ENCODE measurements around the gene PPFIA3.
A peak's percentile ranks its signal among the peaks of the same experiment; 100 is the strongest.
"Not testable (repeated sequence)": the region's sequence is repeated elsewhere in the genome, so short reads cannot be mapped to it uniquely, and the experiment has no call there.

Gene PPFIA3

DNA sequence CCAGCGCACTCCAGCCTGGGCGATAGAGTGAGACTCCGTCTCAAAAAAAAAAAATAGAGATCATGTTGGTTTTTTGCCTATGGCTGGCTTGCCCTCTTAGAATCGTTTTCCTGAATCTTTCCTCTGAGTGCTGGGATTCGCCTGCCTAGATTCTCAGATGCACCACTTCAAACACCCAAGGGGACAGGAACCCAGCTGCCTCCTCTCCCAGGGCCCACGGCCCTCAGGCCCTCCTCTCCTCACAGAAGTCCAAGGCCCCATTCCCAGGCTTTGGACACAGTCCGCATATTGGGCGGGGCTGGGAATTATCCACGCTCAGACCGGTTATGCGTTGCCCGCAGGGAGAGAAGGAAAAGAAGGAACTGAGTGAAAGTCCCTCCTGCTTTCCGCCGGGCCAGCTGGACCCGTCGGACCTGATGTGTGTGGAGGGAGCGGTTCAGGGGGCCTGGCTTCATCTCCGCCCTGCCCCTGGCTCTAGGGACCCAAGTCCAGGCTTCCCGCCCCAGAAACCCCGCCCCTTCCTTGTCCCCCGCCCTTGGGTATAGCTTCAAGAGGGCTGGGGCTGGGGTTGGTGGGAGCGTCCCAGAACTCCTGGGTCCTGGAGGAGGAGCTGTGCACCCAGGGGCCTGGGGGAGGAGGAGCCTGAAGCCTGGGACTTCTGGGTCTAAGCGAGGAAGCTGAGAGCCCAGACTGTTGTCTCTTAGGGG is 5.8 kb downstream of the PPFIA3 start:
- DNase-seq, result no peak

DNA sequence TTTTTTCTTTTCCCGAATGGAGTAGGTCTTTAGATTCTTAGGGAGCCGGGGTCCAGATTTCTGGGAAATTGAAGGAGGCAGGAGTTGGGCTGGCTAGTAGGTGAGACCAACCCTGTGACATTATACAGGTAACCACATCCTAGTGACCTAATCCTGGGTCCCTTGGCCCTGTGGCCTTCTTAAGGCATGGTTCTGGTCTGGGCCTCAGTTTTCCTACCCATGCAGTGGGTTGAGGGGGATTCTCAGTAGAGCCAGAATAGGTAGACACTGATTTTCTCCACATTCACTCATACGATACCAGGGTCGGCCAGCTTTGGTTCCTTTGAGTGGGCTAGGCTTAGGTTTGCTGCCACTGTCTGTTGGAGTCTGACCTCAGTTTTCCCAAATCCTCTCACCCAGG is 7.2 kb downstream of the PPFIA3 start:
- DNase-seq, result no peak

DNA sequence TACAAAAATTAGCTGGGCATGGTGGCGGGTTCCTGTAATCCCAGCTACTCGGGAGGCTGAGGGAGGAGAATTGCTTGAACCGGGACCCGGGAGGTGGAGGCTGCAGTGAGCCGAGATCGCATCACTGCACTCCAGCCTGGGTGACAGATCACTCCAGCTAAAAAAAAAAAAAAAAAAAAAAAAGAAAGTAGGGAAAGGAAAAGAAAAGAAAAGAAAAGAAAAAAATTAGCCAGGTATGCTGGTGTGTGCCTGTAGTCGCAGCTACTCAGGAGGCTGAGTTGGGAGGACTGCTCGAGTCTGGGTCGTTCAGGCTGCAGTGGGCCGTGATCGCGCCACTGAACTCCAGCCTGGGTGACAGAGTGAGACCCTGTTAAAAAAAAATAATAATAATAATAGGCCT is 7.9 kb downstream of the PPFIA3 start:
- DNase-seq, result not testable (repeated sequence)

DNA sequence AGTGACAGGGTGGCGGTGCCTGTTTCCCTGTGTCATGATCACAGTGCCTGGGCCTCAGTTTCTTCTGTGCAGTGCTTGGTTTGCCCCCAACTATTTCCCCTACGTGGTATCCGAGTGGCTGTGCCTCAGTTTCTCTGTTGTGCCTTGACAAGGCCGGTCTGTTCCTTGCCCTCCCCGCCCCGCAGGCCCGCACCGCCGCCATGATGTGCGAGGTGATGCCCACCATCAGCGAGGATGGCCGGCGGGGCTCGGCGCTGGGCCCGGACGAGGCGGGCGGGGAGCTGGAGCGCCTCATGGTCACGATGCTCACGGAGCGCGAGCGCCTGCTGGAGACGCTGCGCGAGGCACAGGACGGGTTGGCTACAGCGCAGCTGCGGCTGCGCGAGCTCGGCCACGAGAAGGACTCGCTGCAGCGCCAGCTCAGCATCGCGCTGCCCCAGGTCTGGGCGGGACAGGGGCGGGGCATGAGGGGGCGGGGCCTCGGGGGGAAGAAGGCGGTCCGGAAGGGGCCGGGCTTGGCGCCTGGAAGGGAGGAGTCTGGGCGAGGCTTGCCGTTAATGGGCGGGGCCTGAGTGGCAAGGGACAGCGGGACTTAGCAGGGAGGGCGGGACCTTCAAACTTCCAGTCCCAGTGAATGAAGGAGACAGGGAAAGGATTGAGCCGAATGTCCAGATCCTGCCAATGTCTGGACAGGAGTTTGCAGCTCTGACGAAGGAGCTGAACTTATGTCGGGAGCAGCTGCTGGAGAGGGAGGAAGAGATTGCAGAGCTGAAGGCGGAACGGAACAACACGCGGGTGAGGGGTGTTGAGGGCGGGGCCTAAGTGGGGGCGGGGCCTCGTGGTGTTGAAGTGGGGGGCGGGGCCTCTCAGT is 8.6 kb downstream of the PPFIA3 start:
- peak; percentile 95 to 96 for DNase-seq

DNA sequence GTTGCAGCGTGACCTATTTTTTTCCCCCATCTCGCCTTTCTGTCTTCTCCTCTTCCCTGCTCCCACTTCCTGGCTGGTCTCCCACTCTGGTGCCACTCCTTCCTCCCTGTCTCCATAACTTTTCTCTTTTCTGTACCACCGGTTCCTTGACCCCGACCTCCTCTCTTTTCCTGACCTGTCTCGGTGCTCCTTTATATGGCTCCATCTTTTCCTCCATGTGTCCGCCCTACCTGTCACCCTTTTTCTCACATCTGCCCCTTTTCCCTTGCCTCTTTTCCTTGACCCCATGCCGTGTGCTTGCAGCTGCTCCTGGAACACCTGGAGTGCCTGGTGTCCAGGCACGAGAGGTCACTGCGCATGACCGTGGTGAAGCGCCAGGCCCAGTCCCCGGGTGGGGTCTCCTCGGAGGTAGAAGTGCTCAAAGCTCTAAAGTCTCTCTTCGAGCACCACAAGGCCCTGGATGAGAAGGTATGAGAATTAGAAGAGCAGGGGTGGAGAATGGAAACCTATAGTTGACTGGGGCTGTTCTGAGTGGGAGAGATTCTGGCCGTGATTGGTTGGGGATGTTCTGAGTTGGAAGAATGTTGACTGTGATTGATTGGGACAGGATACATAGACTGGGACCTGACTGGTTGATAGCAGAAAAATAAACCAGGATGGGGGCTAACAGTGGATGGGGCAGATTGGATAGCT is 9.3 kb downstream of the PPFIA3 start:
- no peak for DNase-seq

DNA sequence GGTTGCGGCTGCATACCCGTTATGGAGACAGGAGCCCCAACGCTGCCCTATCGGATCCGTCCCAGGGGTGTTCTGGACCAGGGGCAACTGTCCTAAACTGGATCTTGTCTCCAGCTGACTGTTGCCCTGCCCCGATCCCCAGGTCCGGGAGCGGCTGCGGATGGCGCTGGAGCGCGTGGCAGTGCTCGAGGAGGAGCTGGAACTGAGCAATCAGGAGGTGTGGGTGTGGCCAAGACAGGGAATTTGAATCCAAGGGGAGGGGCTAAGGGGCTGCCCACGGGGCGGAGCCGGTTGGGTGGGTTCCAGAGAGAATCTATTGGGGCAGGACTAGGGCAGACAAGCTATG is 9.9 kb downstream of the PPFIA3 start:
- no peak for DNase-seq

DNA sequence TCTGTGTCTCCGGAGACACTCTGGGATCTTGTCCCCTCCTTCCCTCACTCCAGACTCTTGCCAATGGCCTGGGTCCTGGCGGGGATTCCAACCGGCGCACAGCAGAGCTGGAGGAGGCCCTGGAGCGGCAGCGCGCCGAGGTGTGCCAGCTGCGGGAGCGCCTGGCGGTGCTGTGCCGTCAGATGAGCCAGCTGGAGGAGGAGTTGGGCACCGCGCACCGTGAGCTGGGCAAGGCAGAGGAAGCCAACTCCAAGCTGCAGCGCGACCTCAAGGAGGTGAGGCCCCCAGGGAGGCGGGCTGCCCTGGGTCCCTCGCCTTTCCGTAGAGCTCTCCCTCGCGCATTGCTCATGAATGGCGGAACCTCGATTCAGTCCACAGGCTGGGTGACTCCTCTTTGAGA is 11.0 kb downstream of the PPFIA3 start:
- no peak for DNase-seq

DNA sequence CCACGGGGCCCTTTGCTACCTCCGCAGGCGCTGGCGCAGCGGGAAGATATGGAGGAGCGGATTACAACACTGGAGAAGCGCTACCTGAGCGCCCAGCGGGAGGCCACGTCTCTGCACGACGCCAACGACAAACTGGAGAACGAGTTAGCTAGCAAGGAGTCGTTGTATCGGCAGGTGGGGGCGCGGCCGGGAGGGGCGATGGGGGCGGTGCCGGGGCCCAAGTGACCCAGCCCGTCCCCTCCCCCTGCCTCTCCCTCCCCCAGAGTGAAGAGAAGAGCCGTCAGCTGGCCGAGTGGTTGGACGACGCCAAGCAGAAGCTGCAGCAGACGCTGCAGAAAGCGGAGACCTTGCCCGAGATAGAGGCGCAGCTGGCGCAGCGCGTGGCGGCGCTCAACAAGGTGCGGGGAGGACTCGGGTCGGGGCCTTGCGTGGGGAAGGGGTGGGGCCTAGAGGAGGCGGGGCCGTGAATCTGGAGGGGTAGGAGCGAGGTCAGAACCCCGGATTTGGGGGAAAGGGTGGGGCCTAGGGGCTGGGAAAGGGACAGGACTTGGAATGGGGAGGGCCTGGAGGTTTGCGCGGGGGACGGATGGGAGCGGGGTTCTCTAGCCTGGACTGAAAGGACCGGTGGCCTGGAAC is 13.7 kb downstream of the PPFIA3 start:
- DNase-seq, result peak; percentile 42 to 45

DNA sequence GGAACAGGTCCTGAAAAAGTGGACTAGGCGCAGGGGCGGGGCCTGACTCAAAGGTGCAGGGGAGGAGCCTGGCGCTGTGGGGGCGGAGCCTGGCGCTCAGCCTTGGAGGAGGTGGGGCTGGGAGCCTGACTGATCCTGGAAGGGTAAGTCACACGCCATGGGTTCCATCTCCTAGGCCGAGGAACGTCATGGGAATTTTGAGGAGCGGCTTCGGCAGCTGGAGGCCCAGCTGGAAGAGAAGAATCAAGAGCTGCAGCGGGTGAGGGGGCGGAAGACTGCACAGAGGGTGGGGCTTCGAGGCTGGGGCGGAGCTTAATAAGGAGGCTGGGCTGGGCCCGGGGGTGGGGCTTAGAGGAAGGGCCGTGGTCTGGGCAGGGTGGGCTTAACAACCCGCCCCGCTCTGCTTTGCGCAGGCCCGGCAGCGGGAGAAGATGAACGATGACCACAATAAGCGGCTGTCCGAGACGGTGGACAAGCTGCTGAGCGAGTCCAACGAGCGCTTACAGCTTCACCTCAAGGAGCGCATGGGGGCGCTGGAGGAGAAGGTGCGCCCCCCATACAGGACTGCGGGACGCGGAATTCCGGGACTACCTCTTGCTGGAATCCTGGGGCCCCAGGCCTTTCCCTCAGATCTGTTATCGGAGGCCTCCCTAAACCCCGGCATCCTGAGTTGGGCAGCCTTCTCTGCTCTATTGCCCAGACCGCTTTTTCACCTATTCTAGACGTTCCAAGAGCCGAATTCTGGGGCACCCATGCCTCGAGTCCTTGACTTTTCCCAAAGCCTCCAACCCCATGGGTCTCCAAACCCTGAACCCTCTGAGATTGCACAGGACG is 14.5 kb downstream of the PPFIA3 start:
- DNase-seq, result peak; percentile 50 to 58

DNA sequence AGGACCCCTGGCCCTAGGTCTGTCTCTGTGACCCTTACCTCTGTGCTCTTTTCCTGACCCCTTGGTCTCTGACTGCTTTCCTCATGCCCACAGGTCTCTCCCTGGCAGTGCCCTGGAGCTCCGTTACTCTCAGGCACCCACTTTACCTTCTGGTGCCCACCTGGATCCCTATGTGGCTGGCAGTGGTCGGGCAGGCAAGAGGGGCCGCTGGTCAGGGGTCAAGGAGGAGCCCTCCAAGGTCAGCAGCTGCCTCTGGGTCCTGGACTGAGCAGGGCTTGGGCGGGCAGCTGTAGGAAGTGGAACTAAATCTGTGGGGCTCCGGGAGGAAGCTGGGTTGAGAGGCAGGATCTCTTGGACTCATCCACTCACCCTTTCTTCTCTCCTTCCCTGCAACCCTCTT is 16.3 kb downstream of the PPFIA3 start:
- no peak for DNase-seq

DNA sequence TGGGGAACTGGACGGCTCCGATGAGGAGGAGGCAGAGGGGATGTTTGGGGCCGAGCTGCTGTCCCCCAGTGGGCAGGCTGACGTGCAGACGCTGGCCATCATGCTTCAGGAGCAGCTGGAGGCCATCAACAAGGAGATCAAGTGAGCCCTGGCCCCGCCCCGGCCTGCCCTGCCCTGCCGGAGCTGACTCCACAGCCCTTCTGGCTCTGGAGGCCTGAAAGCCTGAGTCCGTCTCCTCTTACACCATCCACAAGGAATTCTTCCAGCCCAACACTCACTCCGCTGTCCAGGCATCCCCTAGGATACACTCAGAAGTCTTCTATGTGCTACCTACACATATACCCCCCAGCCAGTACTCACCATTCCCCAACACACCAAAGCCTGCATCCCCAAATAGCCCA is 17.4 kb downstream of the PPFIA3 start:
- DNase-seq, result no peak

DNA sequence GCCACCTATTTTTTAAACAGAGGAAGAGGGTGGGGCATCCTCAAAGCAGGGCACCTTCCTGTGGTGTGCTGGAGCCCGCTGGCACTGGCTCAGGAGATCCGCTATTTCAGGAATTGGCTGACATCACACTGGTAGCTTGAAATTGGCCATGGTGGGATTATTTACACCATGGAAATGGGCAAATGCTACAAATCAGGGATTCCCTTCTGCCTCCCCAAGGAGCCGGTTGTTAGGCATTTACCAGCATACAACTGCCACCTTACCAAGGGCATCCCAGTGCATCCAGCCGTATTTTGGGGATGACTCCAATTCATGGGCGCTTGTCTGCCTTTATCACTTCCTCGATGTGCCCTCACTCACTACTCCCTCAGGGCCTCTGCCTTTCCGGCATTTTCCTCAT is 21.6 kb downstream of the PPFIA3 start:
- DNase-seq, result no peak

DNA sequence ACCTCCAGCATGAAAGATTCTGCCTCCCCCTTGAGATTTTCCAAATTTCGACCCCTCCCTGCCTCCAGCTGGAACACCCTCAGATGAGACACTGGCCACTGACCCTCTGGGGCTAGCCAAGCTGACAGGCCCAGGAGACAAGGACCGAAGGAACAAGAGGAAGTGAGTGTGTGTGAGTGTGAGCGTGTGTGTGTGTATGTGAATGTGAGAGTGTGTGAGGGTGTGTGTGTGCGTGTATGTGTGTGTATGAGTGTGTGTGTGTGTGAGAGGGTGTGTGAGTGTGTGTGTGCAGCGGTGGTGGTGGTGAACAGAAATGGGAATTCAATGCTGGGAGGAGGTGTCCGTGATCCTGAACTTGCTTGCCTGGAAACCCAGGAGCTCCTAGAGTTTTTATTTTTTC is 22.0 kb downstream of the PPFIA3 start:
- no peak for DNase-seq

DNA sequence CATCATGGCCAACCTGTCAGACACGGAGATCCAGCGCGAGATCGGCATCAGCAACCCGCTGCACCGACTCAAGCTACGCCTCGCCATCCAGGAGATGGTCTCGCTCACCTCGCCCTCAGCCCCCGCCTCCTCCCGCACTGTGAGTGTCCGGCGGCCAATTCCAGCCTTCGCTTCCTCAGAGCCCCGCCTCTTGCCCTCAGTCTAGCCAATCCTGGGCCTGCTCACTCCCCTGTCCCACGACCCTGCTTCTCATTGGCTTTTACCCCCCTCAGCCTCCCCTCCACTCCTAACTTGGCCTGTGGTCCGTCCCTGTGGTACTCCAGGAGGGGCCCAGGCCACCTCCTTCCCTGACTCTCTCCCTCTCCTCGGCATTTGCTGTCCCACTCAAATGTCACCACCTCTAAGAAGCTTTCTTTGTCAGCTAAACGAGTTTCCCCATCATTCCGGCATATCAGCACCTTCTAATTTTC is 23.6 kb downstream of the PPFIA3 start:
- peak; percentile 61 to 73 for DNase-seq

DNA sequence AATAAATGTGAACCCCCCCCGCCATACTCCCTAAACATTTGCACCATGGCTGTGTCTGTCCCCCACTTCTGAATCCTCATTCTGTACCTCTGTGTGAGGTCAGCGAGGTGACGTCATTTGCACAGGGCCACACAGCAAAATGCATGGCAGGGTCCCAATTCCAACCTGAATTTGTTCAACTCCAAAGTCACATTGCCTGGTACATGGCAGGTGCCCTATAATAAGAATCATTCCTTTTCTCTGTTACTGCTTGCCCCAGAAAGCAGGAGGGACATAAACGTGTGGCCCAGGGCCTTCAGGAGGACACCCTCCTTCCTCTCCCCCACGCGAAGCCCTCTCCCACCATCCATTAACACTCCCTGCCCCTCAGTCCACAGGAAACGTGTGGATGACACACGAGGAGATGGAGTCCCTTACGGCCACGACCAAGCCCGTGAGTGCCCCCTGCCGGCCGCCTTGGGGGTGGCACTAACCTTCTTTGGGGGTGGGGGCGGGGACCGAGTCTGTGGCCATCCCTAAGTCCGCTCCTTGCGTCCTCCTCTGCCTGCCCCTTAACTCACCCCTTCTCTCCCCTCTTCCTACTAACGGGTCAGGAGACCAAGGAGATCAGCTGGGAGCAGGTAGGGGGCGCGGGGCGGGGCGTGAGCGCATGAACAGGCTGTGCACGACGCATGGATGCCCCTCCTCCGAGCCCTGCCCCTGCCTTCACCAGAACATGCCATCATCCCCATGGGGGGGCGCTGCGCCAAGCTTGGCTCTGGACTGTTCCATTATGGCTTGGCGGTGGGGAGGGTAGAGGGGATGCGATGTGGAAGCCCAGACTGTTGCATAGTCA is 26.4 kb downstream of the PPFIA3 start:
- DNase-seq, result peak; percentile 70 to 75

DNA sequence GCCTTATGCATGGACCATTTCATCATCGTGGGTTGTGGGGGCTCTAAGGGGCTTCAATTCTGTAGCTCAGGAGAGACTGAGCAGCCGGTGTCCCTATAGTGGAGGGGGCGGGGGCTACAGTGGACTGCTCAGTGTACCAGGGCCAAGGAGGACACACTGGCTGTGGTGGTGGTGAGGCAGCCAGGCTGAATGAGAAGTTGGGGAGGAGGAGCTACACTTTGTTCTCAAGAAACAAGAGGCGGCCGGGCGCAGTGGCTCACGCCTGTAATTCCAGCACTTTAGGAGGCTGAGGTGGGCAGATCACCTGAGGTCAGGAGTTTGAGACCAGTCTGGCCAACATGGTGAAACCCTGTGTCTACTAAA is 27.0 kb downstream of the PPFIA3 start:
- not testable (repeated sequence) for DNase-seq

DNA sequence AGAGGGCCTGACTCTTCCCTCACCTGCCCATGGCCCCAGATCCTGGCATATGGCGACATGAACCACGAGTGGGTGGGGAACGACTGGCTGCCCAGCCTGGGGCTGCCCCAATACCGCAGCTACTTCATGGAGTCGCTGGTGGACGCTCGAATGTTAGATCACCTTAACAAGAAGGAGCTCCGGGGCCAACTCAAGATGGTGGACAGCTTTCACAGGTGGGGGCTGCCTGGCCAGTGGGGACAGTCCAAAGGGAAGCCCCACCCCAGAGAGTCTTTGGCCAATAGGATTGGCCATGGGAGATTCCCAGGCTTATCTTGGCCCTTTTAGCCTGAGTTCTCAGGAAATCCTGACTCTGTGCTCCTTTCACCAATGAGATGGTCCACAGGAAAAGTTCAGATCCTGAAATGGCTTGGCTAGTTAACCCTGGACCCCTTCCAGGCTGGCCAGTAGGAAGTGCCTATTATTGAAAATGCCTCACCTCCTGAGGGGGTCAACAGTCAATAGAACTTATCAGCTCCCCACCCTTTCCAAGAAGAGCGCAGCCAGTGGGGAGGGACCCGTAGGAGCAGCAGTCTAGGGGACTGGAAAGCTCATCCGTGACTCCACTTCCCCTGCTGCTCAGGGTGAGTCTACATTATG is 28.8 kb downstream of the PPFIA3 start:
- DNase-seq, result no peak

DNA sequence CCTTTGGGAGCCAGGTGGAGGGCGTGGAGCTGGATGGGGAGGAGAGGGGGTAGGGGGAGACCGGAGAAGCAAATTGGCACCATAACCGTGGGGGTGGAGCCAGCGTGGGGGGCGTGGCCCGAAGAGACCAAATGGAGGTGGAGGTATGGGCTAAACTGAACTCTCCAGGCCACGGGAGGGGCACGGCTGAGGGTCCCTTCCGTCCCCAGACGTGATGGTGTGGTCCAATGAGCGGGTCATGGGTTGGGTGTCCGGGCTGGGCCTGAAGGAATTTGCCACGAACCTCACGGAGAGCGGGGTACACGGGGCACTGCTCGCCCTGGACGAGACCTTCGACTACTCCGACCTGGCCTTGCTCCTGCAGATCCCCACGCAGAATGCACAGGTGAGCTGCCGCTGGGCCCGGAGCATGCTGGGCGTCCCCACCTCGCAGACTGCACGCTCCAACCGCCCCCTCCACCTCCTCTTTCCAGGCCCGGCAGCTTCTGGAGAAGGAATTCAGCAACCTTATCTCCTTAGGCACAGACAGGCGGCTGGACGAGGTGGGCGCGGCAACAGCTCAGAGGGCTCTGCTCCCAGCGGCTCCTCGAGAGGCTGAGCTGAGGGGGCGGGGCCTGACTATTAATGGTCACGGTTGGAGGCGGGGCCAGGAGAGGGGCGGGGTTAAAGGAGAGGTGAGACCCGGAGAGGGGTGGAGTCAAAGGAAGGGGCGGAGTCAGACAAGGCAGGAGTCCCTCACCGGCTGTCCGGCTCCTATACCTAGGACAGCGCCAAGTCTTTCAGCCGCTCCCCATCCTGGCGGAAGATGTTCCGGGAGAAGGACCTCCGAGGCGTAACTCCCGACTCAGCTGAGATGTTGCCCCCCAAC is 29.7 kb downstream of the PPFIA3 start:
- DNase-seq, result peak; percentile 86

DNA sequence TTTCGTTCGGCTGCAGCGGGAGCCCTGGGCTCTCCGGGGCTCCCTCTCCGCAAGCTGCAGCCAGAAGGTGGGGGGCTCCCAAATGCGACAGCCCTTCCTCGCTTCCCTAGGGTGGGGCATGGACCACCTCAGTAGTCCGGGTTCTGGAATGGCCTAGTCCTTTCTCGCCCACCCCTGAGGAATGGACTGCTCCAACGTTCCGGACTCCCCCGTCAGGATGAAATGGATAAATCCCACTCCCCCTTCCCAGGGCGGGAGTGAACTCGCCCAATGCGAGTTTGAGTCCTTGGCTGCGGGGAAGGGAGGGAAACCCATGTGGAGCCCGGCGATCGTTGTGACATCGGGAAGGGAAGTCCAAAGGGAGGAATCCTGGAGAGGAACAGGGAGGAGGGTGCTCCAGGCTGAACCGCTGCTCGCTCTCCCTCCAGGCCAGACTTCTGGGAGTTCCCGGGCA is 30.3 kb downstream of the PPFIA3 start:
- no peak for DNase-seq
